Raji (cell line): ENCODE data around the gene MLC1.

Source experiments
- POLR2A ChIP-seq: IDR thresholded peaks from 2 replicates; pipeline ENCODE4 v1.6.1; 2011; ENCODE audit warnings: low read depth, low read length, control low read depth; ENCODE audit not compliant: insufficient read depth

MLC1 gene

GRCh38 chr22:50112151-50113118 is 27.2 kb upstream of the MLC1 start:
- TF ChIP-seq POLR2A = no peak

- no peak for TF ChIP-seq POLR2A
Observed at GRCh38 chr22:50111056-50111455, 25.8 kb upstream of the MLC1 start.

- TF ChIP-seq POLR2A = no peak
Observed at GRCh38 chr22:50107529-50107928, 22.3 kb upstream of the MLC1 start.

GRCh38 chr22:50105208-50106100 is 20.2 kb upstream of the MLC1 start:
- no peak for TF ChIP-seq POLR2A

- no peak for TF ChIP-seq POLR2A
Observed at GRCh38 chr22:50104141-50104544, 18.9 kb upstream of the MLC1 start.

GRCh38 chr22:50102946-50103345 is 17.7 kb upstream of the MLC1 start:
- no peak for TF ChIP-seq POLR2A

GRCh38 chr22:50101870-50102565 is 16.8 kb upstream of the MLC1 start:
- TF ChIP-seq POLR2A = no peak

GRCh38 chr22:50098052-50098451 is 12.8 kb upstream of the MLC1 start:
- TF ChIP-seq POLR2A = no peak

GRCh38 chr22:50092342-50092741 is 7.1 kb upstream of the MLC1 start:
- TF ChIP-seq POLR2A = no peak

- TF ChIP-seq POLR2A = no peak
Observed at GRCh38 chr22:50091092-50091768, 6.0 kb upstream of the MLC1 start.

GRCh38 chr22:50090412-50090714 is 5.1 kb upstream of the MLC1 start:
- no peak for TF ChIP-seq POLR2A

- TF ChIP-seq POLR2A = no peak
Observed at GRCh38 chr22:50089682-50090411, 4.6 kb upstream of the MLC1 start, which contains the start of gene MOV10L1. Gene MOV10L1, plus strand, starts transcription at chr22:50090006. Its CDS starts 83 bp downstream, at chr22:50090089.

- TF ChIP-seq POLR2A = no peak
Observed at GRCh38 chr22:50089231-50089630, 4.0 kb upstream of the MLC1 start.

GRCh38 chr22:50088096-50088495 is 2.9 kb upstream of the MLC1 start:
- no peak for TF ChIP-seq POLR2A
